ENCODE results near the gene ACOXL.

- TF ChIP-seq CTCF (IDR thresholded peaks at IDR 0.05): no peak
- no peak for TF ChIP-seq EP300 (IDR thresholded peaks at IDR 0.05)
Measured at GRCh38 chr2:110903548-110903947, 171.2 kb downstream of the ACOXL start.

Measured in ovary (tissue), 3 donors.